AG09309 (cell line): ENCODE measurements around the gene DNAH9.

ENCODE experiments used
- DNase-seq: peaks from one replicate; pipeline ENCODE4 v3.0.0-alpha.2; 2010; ENCODE audit warnings: low read depth
- H3K4me3 ChIP-seq: 2 replicates; pipeline ENCODE4 v1.5.1; 2011; ENCODE audit warnings: mild to moderate bottlenecking, low read depth, low read length, moderate library complexity; ENCODE audit not compliant: control insufficient read depth
- CTCF ChIP-seq: IDR thresholded peaks from 2 replicates; pipeline ENCODE4 v1.5.1; 2011; ENCODE audit warnings: mild to moderate bottlenecking, low read depth, low read length, inconsistent platforms; ENCODE audit not compliant: insufficient read depth, control insufficient read depth; ENCODE audit errors: missing control alignments

The DNAH9 gene

GRCh38 chr17:11869680-11870394 is 271.6 kb downstream of the DNAH9 start:
- DNase-seq, result no peak
- TF ChIP-seq CTCF, result no peak
- H3K4me3 ChIP-seq, result no peak overlapping the region

GRCh38 chr17:11871773-11872172 is 273.5 kb downstream of the DNAH9 start:
- no peak for TF ChIP-seq CTCF
- no peak for DNase-seq
- no peak overlapping the region for H3K4me3 ChIP-seq

- H3K4me3 ChIP-seq, result no peak overlapping the region
- DNase-seq, result no peak
- no peak for TF ChIP-seq CTCF
Measured at GRCh38 chr17:11874756-11875155, 276.5 kb downstream of the DNAH9 start.

GRCh38 chr17:11880714-11881113 is 282.4 kb downstream of the DNAH9 start:
- H3K4me3 ChIP-seq, result no peak overlapping the region
- no peak for DNase-seq
- no peak for TF ChIP-seq CTCF

- no peak for DNase-seq
- H3K4me3 ChIP-seq, result no peak overlapping the region
- no peak for TF ChIP-seq CTCF
Measured at GRCh38 chr17:11882716-11883115, 284.4 kb downstream of the DNAH9 start.

- TF ChIP-seq CTCF, result no peak
- DNase-seq, result no peak
- no peak overlapping the region for H3K4me3 ChIP-seq
Measured at GRCh38 chr17:11885051-11885450, 286.8 kb downstream of the DNAH9 start.
